Cardiac muscle cell (in vitro differentiated cells and primary cell): ENCODE results near the gene ZNF112. TPM values are rescaled to one million over a fixed set of nuclear protein-coding genes. Genes with fewer than 3 reads are reported as not detected.

Experiments used
- DNase-seq, 2 donors: peaks; one replicate each; pipeline versions ENCODE4 v3.0.0 to v3.0.0-alpha.2; 2010 to 2017; ENCODE audit warnings: low read depth in 1 of 2, low spot score in 1 of 2
- H3K27ac ChIP-seq: fragments of 200-600 bp; sonication (generic); 2 replicates; pipeline ENCODE4 v1.5.1; 2016
- H3K27me3 ChIP-seq: fragments of 200-600 bp; sonication (generic); 2 replicates; pipeline ENCODE4 v1.6.0; 2016; ENCODE audit warnings: control low read depth
- H3K36me3 ChIP-seq: fragments of 200-600 bp; sonication (generic); 2 replicates; pipeline ENCODE4 v1.5.1; 2016; ENCODE audit warnings: control low read depth
- H3K4me1 ChIP-seq: fragments of 200-600 bp; sonication (generic); 2 replicates; pipeline ENCODE4 v1.8.1; 2017; ENCODE audit warnings: low read depth, mild to moderate bottlenecking, mixed run types
- H3K4me3 ChIP-seq: fragments of 200-600 bp; sonication (generic); 2 replicates; pipeline ENCODE4 v1.5.1; 2016; ENCODE audit warnings: mild to moderate bottlenecking
- H3K9me3 ChIP-seq: fragments of 200-600 bp; sonication (generic); 2 replicates; pipeline ENCODE4 v1.5.1; 2017; ENCODE audit warnings: low read depth, mild to moderate bottlenecking, control low read depth
- CTCF ChIP-seq: IDR thresholded peaks from 2 replicates; pipeline ENCODE4 v1.5.1; 2012; ENCODE audit warnings: low read depth, mild to moderate bottlenecking, low read length
- polyA plus RNA-seq: library from polyadenylated mRNA; unstranded; fragments of >200 nt; fragmentation: Nextera tagmentation; extraction: Ambion mirVana; gene quantifications from 2 replicates; pipeline ENCODE4 v1.2.1, GENCODE V29; 2016
- total RNA-seq: library from RNA; depleted of rRNA; stranded (reverse); fragments of >200 nt; gene quantifications from 2 replicates; pipeline ENCODE4 v1.2.3, GENCODE V29; 2016

Gene ZNF112
- total and polyA plus RNA-seq, 2 experiments from 2014 or later, result 6.8 to 15.5 TPM

- H3K4me1 ChIP-seq, result no peaks in the 10 kb centered on the region
- H3K27ac ChIP-seq, result no peak overlapping the region
- no peak for TF ChIP-seq CTCF
- no peak overlapping the region for H3K4me3 ChIP-seq
- DNase-seq, result no peak
- no peaks in the 10 kb centered on the region for H3K27me3 ChIP-seq
- no peaks in the 10 kb centered on the region for H3K9me3 ChIP-seq
- peaks cover 53% of the 10 kb centered on the region for H3K36me3 ChIP-seq
Observed at GRCh38 chr19:44332145-44332544, 24.3 kb downstream of the ZNF112 start.

DNA sequence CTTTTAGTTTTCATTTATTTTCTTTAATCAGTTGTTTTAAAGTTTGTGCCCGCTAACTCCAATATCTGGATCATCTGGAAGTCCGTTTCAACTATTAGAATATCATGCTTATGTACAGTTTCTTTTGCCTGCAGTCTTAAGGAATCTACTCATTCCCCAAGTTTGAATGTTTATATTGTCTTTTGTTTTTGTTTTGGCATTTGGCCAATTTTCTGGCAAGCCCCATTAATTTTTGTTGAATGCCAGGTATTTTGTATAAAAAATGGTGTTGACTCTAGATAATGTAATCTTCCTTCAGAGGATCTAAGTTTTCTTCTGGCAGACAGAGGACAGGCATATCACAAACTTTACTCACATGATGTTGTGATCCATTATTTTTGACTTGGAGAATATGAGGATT lies 40.6 kb downstream of the ZNF112 start:
- Histone ChIP-seq H3K36me3 (no peaks in the 10 kb centered on the region), H3K4me3 (no peak overlapping the region), H3K4me1 (no peaks in the 10 kb centered on the region), H3K9me3 (no peaks in the 10 kb centered on the region), H3K27ac (no peak overlapping the region), H3K27me3 (no peaks in the 10 kb centered on the region)
- TF ChIP-seq CTCF, result no peak
- no peak for DNase-seq

- no peak overlapping the region for H3K4me3 ChIP-seq
- no peaks in the 10 kb centered on the region for H3K4me1 ChIP-seq
- no peak for TF ChIP-seq CTCF
- no peak for DNase-seq
- H3K9me3 ChIP-seq, result no peaks in the 10 kb centered on the region
- H3K36me3 ChIP-seq, result no peaks in the 10 kb centered on the region
- H3K27me3 ChIP-seq, result no peaks in the 10 kb centered on the region
- no peak overlapping the region for H3K27ac ChIP-seq
Observed at GRCh38 chr19:44313231-44313630, 43.2 kb downstream of the ZNF112 start.

GRCh38 chr19:44308011-44308410 lies 48.5 kb downstream of the ZNF112 start:
- Histone ChIP-seq H3K9me3 (no peaks in the 10 kb centered on the region), H3K36me3 (no peaks in the 10 kb centered on the region), H3K27ac (no peak overlapping the region), H3K4me3 (no peak overlapping the region), H3K4me1 (peaks cover 10% of the 10 kb centered on the region), H3K27me3 (no peaks in the 10 kb centered on the region)
- no peak for TF ChIP-seq CTCF
- DNase-seq, result peak in 1 of 2 donors; percentile 22

- no peak overlapping the region for H3K27ac ChIP-seq
- peaks cover 11% of the 10 kb centered on the region for H3K36me3 ChIP-seq
- no peak for DNase-seq
- no peak overlapping the region for H3K4me3 ChIP-seq
- peaks cover 10% of the 10 kb centered on the region for H3K4me1 ChIP-seq
- H3K27me3 ChIP-seq, result no peaks in the 10 kb centered on the region
- TF ChIP-seq CTCF, result no peak
- H3K9me3 ChIP-seq, result no peaks in the 10 kb centered on the region
Observed at GRCh38 chr19:44306283-44306682, 50.2 kb downstream of the ZNF112 start.

DNA sequence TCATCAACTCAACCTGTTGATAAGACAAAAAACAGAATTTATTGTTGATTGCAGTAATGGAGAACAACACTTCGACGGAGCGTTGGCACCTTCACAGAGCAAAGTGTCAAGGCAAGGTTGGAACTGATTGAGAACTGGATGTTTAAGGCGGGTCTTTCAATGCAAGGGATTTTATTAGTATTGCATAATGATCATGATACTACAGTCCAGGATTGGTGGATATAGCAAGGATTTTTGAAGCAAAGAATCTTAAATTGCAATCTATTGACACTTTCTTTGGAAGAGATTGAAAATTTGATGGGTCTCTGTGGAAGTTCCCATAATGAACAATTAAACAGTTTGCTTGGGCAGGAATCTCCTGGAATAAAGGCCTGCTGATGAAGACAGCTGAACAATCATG lies 51.0 kb downstream of the ZNF112 start:
- peak overlapping the region; percentile 85 for H3K4me3 ChIP-seq
- TF ChIP-seq CTCF, result no peak
- no peak for DNase-seq

More for the DNA sequence above, 51.0 kb downstream of the ZNF112 start:
- H3K9me3 ChIP-seq, result no peaks in the 10 kb centered on the region
- H3K4me1 ChIP-seq, result peaks cover 10% of the 10 kb centered on the region
- H3K27ac ChIP-seq, result no peak overlapping the region
- H3K27me3 ChIP-seq, result no peaks in the 10 kb centered on the region
- peaks cover 11% of the 10 kb centered on the region for H3K36me3 ChIP-seq
